Measurements from ENCODE around the gene TTC7B. TPM values are rescaled to one million over a fixed set of nuclear protein-coding genes. Genes with fewer than 3 reads are reported as not detected.

TTC7B gene
- total RNA-seq, 4 donors from 2014 or later, result 35.0 to 78.7 (median 36.8) TPM

GRCh38 chr14:90514015-90514398 lies 302.2 kb downstream of the TTC7B start:
- intact Hi-C loops (cut with DNase I; ENCODE audit: low total_unique reads), result no loop called here
- H3K4me1 ChIP-seq, result peaks cover 18 to 20% of the 10 kb centered on the region in 2 donors
- in situ Hi-C loops (cut with MboI; ENCODE audit: low sequenced_read_pairs in 4 of 4), result no loop called here

GRCh38 chr14:90513161-90514014 lies 302.8 kb downstream of the TTC7B start:
- intact Hi-C loops (cut with DNase I; ENCODE audit: low total_unique reads) (no loop called here), in situ Hi-C loops (cut with MboI; ENCODE audit: low sequenced_read_pairs in 4 of 4) (no loop called here)
- Histone ChIP-seq H3K36me3 (no peaks in the 10 kb centered on the region), H3K4me1 (peaks cover 18 to 20% of the 10 kb centered on the region in 2 donors), H3K4me3 (no peak overlapping the region), H3K27me3 (no peaks in the 10 kb centered on the region), H3K27ac (peak overlapping the region; percentile 52 to 77 (median 68)), H3K9me3 (no peaks in the 10 kb centered on the region)
- TF ChIP-seq POLR2A (IDR thresholded peaks at IDR 0.05), result no peak
- no peak for TF ChIP-seq CTCF (IDR thresholded peaks at IDR 0.05 in 4 of 5, conservative IDR thresholded peaks at IDR 0.05 in 1 of 5)
- peak; percentile 52 to 68 for ATAC-seq
- DNase-seq, result peak in 1 of 2 donors; percentile 36

More at GRCh38 chr14:90514015-90514398, 302.2 kb downstream of the TTC7B start:
- ATAC-seq, result no peak
- Histone ChIP-seq H3K9me3 (no peaks in the 10 kb centered on the region), H3K4me3 (no peak overlapping the region), H3K27ac (peak overlapping the region; percentile 52 to 77 (median 68)), H3K27me3 (no peaks in the 10 kb centered on the region), H3K36me3 (no peaks in the 10 kb centered on the region)
- TF ChIP-seq CTCF (IDR thresholded peaks at IDR 0.05 in 4 of 5, conservative IDR thresholded peaks at IDR 0.05 in 1 of 5), result no peak
- TF ChIP-seq POLR2A (IDR thresholded peaks at IDR 0.05), result no peak
- no peak for DNase-seq

- Histone ChIP-seq H3K4me1 (peaks cover 18 to 20% of the 10 kb centered on the region in 2 donors), H3K27me3 (no peaks in the 10 kb centered on the region), H3K27ac (peak overlapping the region; percentile 52 to 77 (median 68)), H3K4me3 (no peak overlapping the region), H3K36me3 (no peaks in the 10 kb centered on the region), H3K9me3 (no peaks in the 10 kb centered on the region)
- DNase-seq (no peak), ATAC-seq (peak in 1 of 2 donors; percentile 24)
- no peak for TF ChIP-seq POLR2A (IDR thresholded peaks at IDR 0.05)
- intact Hi-C loops (cut with DNase I; ENCODE audit: low total_unique reads) (no loop called here), in situ Hi-C loops (cut with MboI; ENCODE audit: low sequenced_read_pairs in 4 of 4) (no loop called here)
Measured at GRCh38 chr14:90512329-90512991, 303.8 kb downstream of the TTC7B start.

GRCh38 chr14:90511795-90512328 lies 304.4 kb downstream of the TTC7B start:
- in situ Hi-C loops (cut with MboI; ENCODE audit: low sequenced_read_pairs in 4 of 4) (no loop called here), intact Hi-C loops (cut with DNase I; ENCODE audit: low total_unique reads) (no loop called here)
- H3K27ac ChIP-seq, result no peak overlapping the region
- DNase-seq (no peak), ATAC-seq (no peak)
- no peaks in the 10 kb centered on the region for H3K27me3 ChIP-seq
- no peaks in the 10 kb centered on the region for H3K36me3 ChIP-seq
- H3K4me1 ChIP-seq, result peaks cover 18 to 20% of the 10 kb centered on the region in 2 donors
- TF ChIP-seq POLR2A (IDR thresholded peaks at IDR 0.05), result no peak
- no peak for TF ChIP-seq CTCF (IDR thresholded peaks at IDR 0.05 in 4 of 5, conservative IDR thresholded peaks at IDR 0.05 in 1 of 5)
- H3K9me3 ChIP-seq, result no peaks in the 10 kb centered on the region
- H3K4me3 ChIP-seq, result no peak overlapping the region

- intact Hi-C loops (cut with DNase I; ENCODE audit: low total_unique reads), result no loop called here
- H3K27me3 ChIP-seq, result no peaks in the 10 kb centered on the region
- DNase-seq (no peak), ATAC-seq (no peak)
- TF ChIP-seq POLR2A (IDR thresholded peaks at IDR 0.05), result no peak
- TF ChIP-seq CTCF (IDR thresholded peaks at IDR 0.05 in 4 of 5, conservative IDR thresholded peaks at IDR 0.05 in 1 of 5), result no peak
- H3K4me1 ChIP-seq, result peaks cover 18 to 20% of the 10 kb centered on the region in 2 donors
- no peaks in the 10 kb centered on the region for H3K36me3 ChIP-seq
- H3K9me3 ChIP-seq, result no peaks in the 10 kb centered on the region
- in situ Hi-C loops (cut with MboI; ENCODE audit: low sequenced_read_pairs in 4 of 4), result no loop called here
- no peak overlapping the region for H3K27ac ChIP-seq
- no peak overlapping the region for H3K4me3 ChIP-seq
Measured at GRCh38 chr14:90511252-90511651, 305.0 kb downstream of the TTC7B start.

All from gastrocnemius medialis (tissue), 4 donors.